GM12873 (cell line): ENCODE data around the gene CYP3A7.

Source experiments
- CTCF ChIP-seq: IDR thresholded peaks from 2 replicates; pipeline ENCODE4 v1.5.1; 2012; ENCODE audit warnings: low read depth, mild to moderate bottlenecking, moderate library complexity, low read length, control low read depth; ENCODE audit not compliant: insufficient read depth; ENCODE audit errors: missing control alignments

CYP3A7 gene

GRCh38 chr7:99666013-99666395 lies 69.0 kb downstream of the CYP3A7 start:
- no peak for TF ChIP-seq CTCF

- TF ChIP-seq CTCF, result no peak
These were observed 69.5 kb downstream of the CYP3A7 start for GRCh38 chr7:99665312-99666012.
